ENCODE data around the gene GMPPA.

Gene GMPPA

DNA sequence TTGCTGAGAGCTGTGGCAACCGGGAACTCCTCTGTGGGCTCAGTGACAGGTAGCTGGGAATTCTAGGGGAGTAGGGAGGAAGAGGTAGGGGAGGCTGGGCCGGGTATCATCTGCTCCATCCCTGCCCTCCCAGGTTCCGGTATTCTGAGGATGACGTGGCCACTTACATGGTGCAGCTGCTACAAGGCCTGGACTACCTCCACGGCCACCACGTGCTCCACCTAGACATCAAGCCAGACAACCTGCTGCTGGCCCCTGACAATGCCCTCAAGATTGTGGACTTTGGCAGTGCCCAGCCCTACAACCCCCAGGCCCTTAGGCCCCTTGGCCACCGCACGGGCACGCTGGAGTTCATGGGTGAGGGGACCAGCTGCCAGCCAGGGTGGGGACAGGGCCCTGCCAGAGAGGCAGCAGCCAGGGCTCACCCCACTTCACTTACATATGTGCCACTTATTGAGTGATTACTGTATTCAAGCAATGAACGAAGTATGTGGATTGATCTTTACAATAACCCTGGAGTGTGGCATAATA, 8.0 kb upstream of the GMPPA start:
- Histone ChIP-seq H3K9me3 (ENCODE audit: control insufficient read depth, insufficient read depth, low read length) (no peaks in the 10 kb centered on the region), H3K9ac (ENCODE audit: low read depth, low read length) (no peak overlapping the region), H3K4me1 (ENCODE audit: control insufficient read depth, insufficient read depth, low read length) (peaks cover 13% of the 10 kb centered on the region), H3K36me3 (ENCODE audit: control insufficient read depth, insufficient read depth, low read length) (peaks cover 2% of the 10 kb centered on the region), H3K27me3 (ENCODE audit: control insufficient read depth, insufficient read depth, low read length) (peaks cover 33% of the 10 kb centered on the region), H3K4me3 (ENCODE audit: low read depth, low read length) (no peak overlapping the region)

DNA sequence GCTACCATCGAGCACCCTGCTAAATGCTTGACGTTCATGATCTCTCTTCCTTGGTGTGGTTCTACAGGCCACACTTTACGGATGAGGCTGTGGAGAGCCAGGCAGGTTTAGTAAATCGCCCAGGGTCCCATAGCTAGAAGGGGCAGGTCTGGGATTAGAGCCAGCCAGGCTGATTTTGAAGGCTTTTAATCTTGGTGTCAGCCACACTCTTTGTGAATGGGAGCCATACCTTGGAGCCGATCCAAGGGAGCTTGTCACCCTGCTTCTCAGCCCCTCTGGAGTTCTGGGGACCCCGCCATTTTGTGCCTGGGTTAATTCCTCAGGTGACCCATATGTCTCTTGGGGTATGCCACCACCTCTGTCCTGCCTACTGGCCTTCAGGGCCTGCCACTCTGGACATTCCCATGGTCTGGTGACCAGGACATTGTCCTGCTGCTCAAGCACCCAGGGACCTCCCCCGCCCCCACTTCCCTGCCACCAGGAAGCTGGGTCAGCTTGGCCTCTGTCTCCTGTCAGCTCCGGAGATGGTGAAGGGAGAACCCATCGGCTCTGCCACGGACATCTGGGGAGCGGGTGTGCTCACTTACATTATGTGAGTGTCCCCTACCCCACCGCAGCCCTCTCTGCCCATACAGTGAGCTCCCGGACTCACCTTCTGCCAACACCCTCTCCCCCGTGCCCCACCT, 7.3 kb upstream of the GMPPA start:
- H3K4me3 ChIP-seq (ENCODE audit: low read depth, low read length) = no peak overlapping the region
- no peak overlapping the region for H3K9ac ChIP-seq (ENCODE audit: low read depth, low read length)
- peaks cover 9% of the 10 kb centered on the region for H3K4me1 ChIP-seq (ENCODE audit: control insufficient read depth, insufficient read depth, low read length)
- H3K36me3 ChIP-seq (ENCODE audit: control insufficient read depth, insufficient read depth, low read length) = peaks cover 2% of the 10 kb centered on the region
- peaks cover 35% of the 10 kb centered on the region for H3K27me3 ChIP-seq (ENCODE audit: control insufficient read depth, insufficient read depth, low read length)
- no peaks in the 10 kb centered on the region for H3K9me3 ChIP-seq (ENCODE audit: control insufficient read depth, insufficient read depth, low read length)

DNA sequence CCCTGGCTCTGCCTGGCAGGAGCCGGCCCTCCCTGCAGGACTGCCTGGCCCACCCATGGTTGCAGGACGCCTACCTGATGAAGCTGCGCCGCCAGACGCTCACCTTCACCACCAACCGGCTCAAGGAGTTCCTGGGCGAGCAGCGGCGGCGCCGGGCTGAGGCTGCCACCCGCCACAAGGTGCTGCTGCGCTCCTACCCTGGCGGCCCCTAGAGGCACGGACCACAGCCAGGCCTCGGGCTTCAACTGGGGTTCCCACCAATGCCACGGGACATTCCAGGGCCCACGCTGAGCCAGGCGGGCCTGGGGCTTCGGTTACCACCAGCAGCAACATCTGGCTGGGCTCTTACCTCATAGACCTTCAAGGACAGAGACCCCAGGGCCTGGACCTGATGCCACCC, 6.1 kb upstream of the GMPPA start:
- H3K9me3 ChIP-seq (ENCODE audit: control insufficient read depth, insufficient read depth, low read length) = no peaks in the 10 kb centered on the region

DNA sequence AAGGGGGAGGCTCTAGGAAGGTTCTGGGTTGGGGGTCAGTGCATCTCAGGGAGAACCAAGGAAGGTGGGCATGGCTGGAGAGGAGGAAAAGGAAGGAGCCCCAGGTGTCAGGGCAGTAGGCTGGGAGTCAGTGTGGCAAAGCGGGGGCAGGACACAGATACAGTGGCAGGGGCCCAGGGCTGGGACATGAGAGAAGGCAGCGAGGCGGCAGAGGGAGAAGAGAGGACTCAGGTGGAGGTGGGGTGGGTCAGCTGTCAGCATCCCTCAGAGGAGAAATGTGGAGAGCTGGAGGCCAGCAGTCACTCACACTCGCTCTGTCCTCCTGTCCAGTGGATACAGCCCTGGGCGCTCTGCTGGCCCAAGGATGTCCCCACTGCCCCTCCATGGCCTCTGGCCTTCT, 5.6 kb upstream of the GMPPA start:
- no peak overlapping the region for H3K4me3 ChIP-seq (ENCODE audit: low read depth, low read length)
- peaks cover 2% of the 10 kb centered on the region for H3K36me3 ChIP-seq (ENCODE audit: control insufficient read depth, insufficient read depth, low read length)
- no peak overlapping the region for H3K9ac ChIP-seq (ENCODE audit: low read depth, low read length)
- peaks cover 45% of the 10 kb centered on the region for H3K27me3 ChIP-seq (ENCODE audit: control insufficient read depth, insufficient read depth, low read length)
- no peaks in the 10 kb centered on the region for H3K9me3 ChIP-seq (ENCODE audit: control insufficient read depth, insufficient read depth, low read length)
- peaks cover 2% of the 10 kb centered on the region for H3K4me1 ChIP-seq (ENCODE audit: control insufficient read depth, insufficient read depth, low read length)

More for the DNA sequence above, 6.1 kb upstream of the GMPPA start:
- Histone ChIP-seq H3K27me3 (ENCODE audit: control insufficient read depth, insufficient read depth, low read length) (peaks cover 43% of the 10 kb centered on the region), H3K36me3 (ENCODE audit: control insufficient read depth, insufficient read depth, low read length) (peaks cover 2% of the 10 kb centered on the region), H3K4me1 (ENCODE audit: control insufficient read depth, insufficient read depth, low read length) (peaks cover 2% of the 10 kb centered on the region), H3K4me3 (ENCODE audit: low read depth, low read length) (no peak overlapping the region), H3K9ac (ENCODE audit: low read depth, low read length) (no peak overlapping the region)

DNA sequence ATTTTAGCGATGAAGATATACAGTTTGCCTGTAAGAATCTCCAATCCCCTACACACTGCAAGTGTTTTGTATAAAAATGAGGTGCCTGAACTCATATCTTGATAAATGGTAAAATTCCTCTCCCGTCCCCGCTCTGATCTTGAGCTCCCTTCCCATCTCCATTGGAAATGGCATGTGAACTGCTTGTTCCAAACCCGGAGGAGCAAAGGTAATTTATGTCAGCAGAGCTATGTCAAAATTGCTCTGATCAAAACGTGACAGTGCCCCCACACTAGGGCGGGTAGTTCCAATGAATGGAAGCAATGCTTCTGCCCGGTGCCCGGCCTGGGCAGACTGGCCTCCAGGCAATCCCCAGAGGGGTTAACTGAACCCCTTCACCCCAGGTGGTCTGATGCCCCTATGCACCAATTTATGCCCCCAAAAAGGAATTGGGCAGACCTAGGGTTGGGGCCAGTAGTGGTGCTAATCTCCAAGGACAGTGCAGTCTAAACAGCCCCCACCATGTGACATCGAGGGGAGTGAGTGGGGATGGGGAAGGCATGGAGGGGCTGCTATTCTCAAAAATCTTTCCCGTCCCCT, 3.6 kb upstream of the GMPPA start:
- Histone ChIP-seq H3K9me3 (ENCODE audit: control insufficient read depth, insufficient read depth, low read length) (no peaks in the 10 kb centered on the region), H3K4me1 (ENCODE audit: control insufficient read depth, insufficient read depth, low read length) (peaks cover 10% of the 10 kb centered on the region), H3K36me3 (ENCODE audit: control insufficient read depth, insufficient read depth, low read length) (no peaks in the 10 kb centered on the region), H3K9ac (ENCODE audit: low read depth, low read length) (no peak overlapping the region), H3K27me3 (ENCODE audit: control insufficient read depth, insufficient read depth, low read length) (peaks cover 45% of the 10 kb centered on the region), H3K4me3 (ENCODE audit: low read depth, low read length) (no peak overlapping the region)

DNA sequence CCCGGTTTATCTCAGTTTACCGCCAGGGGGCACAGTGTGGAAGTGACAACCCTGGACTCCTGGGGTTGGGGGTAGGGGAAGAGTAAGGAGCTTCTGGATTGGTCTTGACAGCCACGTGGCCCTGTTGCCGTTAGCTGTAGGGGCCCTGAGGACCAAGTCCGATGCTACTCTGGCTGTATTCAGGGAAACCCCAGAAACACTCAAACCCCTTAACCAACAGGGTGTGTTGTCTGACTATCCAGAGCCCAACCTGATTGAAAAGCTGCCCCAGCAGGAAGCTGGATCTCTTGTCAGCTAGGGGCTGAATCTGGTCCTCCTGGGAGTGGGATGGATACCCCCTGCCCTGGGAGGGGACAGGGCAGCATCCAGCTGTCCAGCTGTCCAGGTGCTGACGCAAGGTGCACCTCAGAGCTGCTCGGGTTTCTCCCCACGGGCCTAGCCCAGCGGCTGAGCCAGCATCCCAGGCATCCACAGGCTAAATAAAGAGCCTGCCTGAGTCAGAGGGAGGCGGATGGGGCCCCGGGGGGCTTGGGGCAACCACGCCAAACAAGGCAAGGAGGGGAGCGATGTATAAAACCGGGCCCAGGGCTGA, 3.1 kb upstream of the GMPPA start:
- peak overlapping the region; percentile 22 for H3K4me3 ChIP-seq (ENCODE audit: low read depth, low read length)
- H3K27me3 ChIP-seq (ENCODE audit: control insufficient read depth, insufficient read depth, low read length) = peaks cover 45% of the 10 kb centered on the region
- H3K4me1 ChIP-seq (ENCODE audit: control insufficient read depth, insufficient read depth, low read length) = peaks cover 15% of the 10 kb centered on the region
- no peaks in the 10 kb centered on the region for H3K36me3 ChIP-seq (ENCODE audit: control insufficient read depth, insufficient read depth, low read length)
- H3K9ac ChIP-seq (ENCODE audit: low read depth, low read length) = no peak overlapping the region
- H3K9me3 ChIP-seq (ENCODE audit: control insufficient read depth, insufficient read depth, low read length) = no peaks in the 10 kb centered on the region

DNA sequence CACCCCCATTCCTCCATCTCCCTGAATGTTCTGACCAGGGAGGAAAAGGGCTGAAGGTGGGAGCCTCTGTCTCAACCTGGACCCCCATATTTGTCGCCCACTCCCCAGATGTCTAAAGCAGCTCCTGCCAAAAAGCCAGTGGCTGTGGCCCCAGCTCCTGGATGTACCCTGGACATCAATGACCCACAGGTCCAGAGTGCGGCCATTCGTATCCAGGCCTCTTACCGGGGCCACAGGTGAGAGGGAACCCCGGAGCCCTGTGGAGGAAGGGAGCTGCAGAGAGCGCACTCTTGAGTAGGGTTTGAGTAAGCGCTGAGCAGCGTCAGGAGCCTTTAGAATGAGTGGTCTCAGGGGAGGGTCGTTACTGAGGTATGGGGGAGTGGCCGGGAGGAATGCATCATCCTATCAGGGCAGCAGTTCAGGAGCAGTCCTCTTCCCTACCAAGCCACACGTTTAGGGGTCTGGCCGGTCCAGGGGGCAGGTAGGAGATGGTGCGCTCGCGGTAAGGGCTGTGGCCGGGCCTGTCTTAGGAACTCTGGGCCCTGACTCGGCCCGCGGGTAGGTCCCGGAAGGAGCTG, 2.4 kb upstream of the GMPPA start:
- H3K27me3 ChIP-seq (ENCODE audit: control insufficient read depth, insufficient read depth, low read length) = peaks cover 45% of the 10 kb centered on the region
- H3K4me1 ChIP-seq (ENCODE audit: control insufficient read depth, insufficient read depth, low read length) = peaks cover 15% of the 10 kb centered on the region
- H3K9me3 ChIP-seq (ENCODE audit: control insufficient read depth, insufficient read depth, low read length) = no peaks in the 10 kb centered on the region
- H3K9ac ChIP-seq (ENCODE audit: low read depth, low read length) = no peak overlapping the region
- H3K36me3 ChIP-seq (ENCODE audit: control insufficient read depth, insufficient read depth, low read length) = no peaks in the 10 kb centered on the region
- peak overlapping the region; percentile 78 for H3K4me3 ChIP-seq (ENCODE audit: low read depth, low read length)

DNA sequence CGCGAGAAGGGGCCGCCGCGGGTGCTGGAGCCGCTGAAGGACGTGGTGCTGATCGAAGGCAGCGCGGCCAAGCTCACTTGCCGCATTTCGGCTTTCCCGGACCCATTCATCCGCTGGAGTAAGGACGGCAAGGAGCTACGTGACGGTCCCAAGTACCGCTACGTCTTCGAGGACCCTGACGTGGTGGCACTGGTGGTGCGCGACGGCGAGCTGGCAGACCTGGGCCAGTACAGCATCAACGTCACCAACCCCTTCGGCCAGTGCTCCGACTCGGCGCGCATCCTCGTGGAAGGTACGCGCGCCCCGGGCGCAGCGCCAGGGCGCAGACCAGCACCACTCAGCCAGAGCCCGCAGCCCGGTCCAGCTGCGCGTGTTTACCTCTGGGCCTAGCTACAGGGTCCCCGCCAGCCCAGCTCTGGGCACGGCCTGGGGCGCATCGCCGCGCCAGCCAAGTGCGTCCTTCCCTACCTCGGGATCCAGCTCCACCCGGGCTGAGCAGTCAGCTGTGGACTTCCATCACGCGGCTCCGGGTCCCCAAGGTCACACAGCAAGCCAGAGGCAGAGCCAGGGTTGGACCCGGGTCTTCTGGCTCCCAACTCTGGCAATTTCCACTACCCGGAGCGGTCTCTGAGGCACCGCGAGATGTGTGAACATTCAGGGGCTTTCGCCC, 1.7 kb upstream of the GMPPA start:
- peak overlapping the region; percentile 78 for H3K4me3 ChIP-seq (ENCODE audit: low read depth, low read length)
- peaks cover 15% of the 10 kb centered on the region for H3K4me1 ChIP-seq (ENCODE audit: control insufficient read depth, insufficient read depth, low read length)
- H3K27me3 ChIP-seq (ENCODE audit: control insufficient read depth, insufficient read depth, low read length) = peaks cover 45% of the 10 kb centered on the region
- H3K9me3 ChIP-seq (ENCODE audit: control insufficient read depth, insufficient read depth, low read length) = no peaks in the 10 kb centered on the region
- H3K36me3 ChIP-seq (ENCODE audit: control insufficient read depth, insufficient read depth, low read length) = no peaks in the 10 kb centered on the region
- no peak overlapping the region for H3K9ac ChIP-seq (ENCODE audit: low read depth, low read length)

DNA sequence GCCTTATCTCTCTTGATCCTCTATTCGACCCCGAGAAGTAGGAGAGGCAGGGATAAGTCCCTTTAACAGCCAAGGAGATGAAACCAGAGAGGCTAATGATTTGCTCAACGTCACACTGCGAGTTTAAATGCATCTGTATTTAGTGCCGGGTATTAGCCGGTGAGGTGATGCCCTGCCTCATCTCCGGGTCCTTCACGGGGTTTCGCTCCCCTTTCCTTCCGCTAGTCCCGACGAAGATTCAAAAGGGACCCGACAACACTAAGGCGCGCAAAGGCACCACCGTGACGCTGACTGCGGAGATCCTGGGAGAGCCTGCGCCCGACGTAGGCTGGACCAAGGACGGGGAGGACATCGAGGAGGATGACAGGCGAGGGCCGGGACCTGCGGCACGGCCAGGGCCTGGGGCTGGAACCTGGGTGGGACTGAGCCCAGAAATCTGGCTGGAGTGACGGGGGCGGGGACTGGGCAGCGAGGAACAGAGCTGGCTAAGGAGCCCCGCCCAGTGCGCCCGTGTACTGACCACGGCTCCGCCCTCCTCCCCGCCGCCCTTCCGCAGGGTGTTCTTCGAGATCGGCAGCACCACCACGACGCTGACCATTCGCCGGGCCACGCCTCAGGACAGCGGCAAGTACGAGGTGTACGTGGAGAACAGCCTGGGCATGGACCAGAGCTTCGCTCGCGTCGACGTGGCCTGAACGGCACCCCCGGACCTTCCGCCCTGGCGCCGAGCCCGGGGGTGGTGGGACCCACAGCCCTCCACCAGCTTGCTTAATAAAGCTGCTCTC, 1.0 kb upstream of the GMPPA start:
- Histone ChIP-seq H3K36me3 (ENCODE audit: control insufficient read depth, insufficient read depth, low read length) (peaks cover 3% of the 10 kb centered on the region), H3K27me3 (ENCODE audit: control insufficient read depth, insufficient read depth, low read length) (peaks cover 45% of the 10 kb centered on the region), H3K9ac (ENCODE audit: low read depth, low read length) (no peak overlapping the region), H3K9me3 (ENCODE audit: control insufficient read depth, insufficient read depth, low read length) (no peaks in the 10 kb centered on the region), H3K4me3 (ENCODE audit: low read depth, low read length) (peak overlapping the region; percentile 78), H3K4me1 (ENCODE audit: control insufficient read depth, insufficient read depth, low read length) (peaks cover 15% of the 10 kb centered on the region)

DNA sequence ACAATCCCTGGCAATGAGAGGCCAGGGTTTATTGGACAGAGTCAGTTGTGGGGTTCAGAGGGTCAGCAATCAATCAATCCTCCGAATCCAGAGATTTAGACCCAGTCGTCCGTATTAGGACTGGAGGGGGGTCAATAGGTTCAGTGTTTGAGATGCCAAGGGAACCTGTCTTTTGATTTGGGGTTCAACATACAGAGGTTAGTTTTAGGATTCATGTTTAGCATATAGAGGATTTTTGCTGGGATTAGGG, 292 bp downstream of the GMPPA start:
- H3K27me3 ChIP-seq (ENCODE audit: control insufficient read depth, insufficient read depth, low read length) = peaks cover 36% of the 10 kb centered on the region
- H3K4me1 ChIP-seq (ENCODE audit: control insufficient read depth, insufficient read depth, low read length) = peaks cover 15% of the 10 kb centered on the region
- peak overlapping the region; percentile 78 for H3K4me3 ChIP-seq (ENCODE audit: low read depth, low read length)
- peak overlapping the region; percentile 93 for H3K9ac ChIP-seq (ENCODE audit: low read depth, low read length)
- H3K36me3 ChIP-seq (ENCODE audit: control insufficient read depth, insufficient read depth, low read length) = peaks cover 12% of the 10 kb centered on the region
- no peaks in the 10 kb centered on the region for H3K9me3 ChIP-seq (ENCODE audit: control insufficient read depth, insufficient read depth, low read length)

DNA sequence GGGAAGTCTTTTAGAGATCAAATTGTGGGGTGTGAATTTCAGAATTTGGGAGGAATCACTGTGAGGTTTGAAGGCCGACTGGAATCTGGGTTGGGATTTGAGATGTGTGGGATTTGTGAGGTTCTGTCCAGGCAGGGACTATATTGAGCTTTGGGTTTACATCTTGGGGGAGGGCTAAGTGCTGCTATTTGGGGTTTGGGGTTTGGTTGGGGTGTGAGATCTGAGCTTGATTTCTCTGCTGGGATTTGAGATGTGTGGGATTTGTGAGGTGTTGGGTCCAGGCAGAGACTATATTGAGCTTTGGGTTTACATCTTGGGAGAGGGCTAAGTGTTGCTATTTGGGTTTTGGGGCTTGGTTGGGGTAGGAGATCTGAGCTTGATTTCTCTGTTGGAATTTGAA, 864 bp downstream of the GMPPA start:
- Histone ChIP-seq H3K9me3 (ENCODE audit: control insufficient read depth, insufficient read depth, low read length) (no peaks in the 10 kb centered on the region), H3K27me3 (ENCODE audit: control insufficient read depth, insufficient read depth, low read length) (peaks cover 30% of the 10 kb centered on the region), H3K4me3 (ENCODE audit: low read depth, low read length) (peak overlapping the region; percentile 78), H3K36me3 (ENCODE audit: control insufficient read depth, insufficient read depth, low read length) (peaks cover 17% of the 10 kb centered on the region), H3K4me1 (ENCODE audit: control insufficient read depth, insufficient read depth, low read length) (peaks cover 15% of the 10 kb centered on the region), H3K9ac (ENCODE audit: low read depth, low read length) (no peak overlapping the region)
